22Rv1 (cell line): ENCODE results near the gene GNB1L.

Experiments used
- CTCF ChIP-seq: fragments of 450-650 bp; IDR thresholded peaks from 2 replicates; pipeline ENCODE4 v1.5.1; 2017; ENCODE audit warnings: mild to moderate bottlenecking
- ZFX ChIP-seq: fragments of 450-650 bp; IDR thresholded peaks from 2 replicates; pipeline ENCODE4 v1.6.1; 2017; ENCODE audit warnings: antibody characterized with exemption, borderline replicate concordance

- TF ChIP-seq CTCF (no peak), ZFX (no peak)
These were observed 40.2 kb downstream of the GNB1L start for GRCh38 chr22:19814428-19814827.
